HG02970 (cell line): Measurements from ENCODE around the gene LORICRIN.

Experiments used
- ATAC-seq: cut with Tn5 transposase; IDR thresholded peaks from one replicate; pipeline ENCODE4 v1.9.1; 2021; ENCODE audit warnings: mild to moderate bottlenecking, moderate library complexity, moderate number of reproducible peaks; ENCODE audit not compliant: unreplicated experiment, low FRiP score

LORICRIN gene

GRCh38 chr1:153293851-153294250 is 34.4 kb downstream of the LORICRIN start:
- no peak for ATAC-seq

DNA sequence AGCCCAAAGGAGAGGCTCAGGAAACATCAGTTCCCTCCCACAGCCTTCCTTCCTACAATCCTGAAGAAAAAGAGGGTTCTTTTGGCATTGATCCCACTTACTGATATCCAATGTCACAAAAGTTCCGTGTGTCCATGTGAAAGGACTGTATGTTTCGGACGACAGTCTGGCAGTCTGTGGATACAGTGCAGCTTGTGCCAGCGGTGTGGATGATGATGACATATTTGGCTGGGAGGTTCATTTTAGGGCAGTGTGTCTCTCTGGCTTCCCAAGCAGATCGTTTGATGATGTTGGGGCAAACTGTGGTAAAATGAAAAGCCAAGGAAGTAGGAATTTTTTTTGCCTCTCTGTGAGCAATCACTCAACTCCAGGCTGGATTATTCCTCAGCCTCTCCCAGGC is 42.8 kb downstream of the LORICRIN start:
- no peak for ATAC-seq

DNA sequence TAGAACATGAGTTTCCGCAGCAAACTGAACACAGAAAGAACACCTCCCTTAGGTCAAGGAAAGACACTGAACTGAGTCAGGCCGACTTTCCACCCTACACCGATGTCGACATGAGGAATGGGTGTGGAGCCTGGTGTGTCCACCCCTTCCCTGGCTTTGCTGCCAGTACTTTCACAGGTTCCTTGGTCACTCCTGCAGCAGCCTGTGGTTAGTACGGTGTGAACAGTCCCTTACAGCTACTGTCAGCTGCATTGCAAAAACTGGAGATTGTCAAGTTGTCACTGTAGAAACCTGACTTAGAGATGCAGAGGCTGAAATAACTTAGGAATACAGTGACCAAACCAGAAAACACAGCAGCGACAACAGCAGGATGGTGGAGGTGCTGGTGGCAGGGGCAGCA is 46.2 kb downstream of the LORICRIN start:
- ATAC-seq = no peak

- no peak for ATAC-seq
Observed at GRCh38 chr1:153306303-153307220, 47.1 kb downstream of the LORICRIN start.

DNA sequence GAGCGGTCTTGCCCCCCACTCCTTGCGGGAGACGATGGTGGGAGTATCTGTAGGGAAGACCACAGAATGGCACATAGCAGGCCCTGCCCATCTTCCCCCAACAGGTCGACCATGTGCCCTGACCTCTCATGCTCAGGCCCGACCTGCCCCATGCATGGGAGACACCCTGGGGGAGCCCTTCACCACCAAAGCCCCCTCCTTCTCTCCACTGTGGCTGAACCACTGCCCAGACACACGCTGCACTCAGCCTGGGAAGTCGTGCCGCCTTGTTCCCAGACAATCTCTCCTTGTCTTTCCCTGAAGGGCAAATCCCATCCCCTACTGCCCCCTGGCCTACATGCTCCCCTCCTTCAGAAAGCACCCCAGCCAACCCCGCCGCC is 47.7 kb downstream of the LORICRIN start:
- ATAC-seq = no peak

DNA sequence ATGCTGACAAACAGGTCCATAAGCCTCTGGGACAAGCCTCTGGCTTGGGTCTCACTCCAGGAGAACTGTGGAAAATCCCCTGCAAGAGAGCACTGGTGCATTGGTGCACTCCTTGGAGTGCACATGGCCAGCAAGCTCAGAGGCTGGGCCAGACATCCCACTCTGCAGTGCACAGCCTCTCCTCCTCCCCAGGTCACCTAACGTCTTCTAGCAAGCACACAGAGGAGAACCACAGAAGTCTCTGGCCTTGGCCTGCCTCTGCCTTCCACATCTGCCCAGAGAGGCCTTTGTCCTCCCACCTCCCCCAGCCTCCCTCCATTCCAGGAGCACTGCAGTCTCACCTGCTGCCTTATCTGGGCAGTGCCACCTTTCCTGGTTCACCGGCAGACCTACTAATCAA is 49.1 kb downstream of the LORICRIN start:
- no peak for ATAC-seq

DNA sequence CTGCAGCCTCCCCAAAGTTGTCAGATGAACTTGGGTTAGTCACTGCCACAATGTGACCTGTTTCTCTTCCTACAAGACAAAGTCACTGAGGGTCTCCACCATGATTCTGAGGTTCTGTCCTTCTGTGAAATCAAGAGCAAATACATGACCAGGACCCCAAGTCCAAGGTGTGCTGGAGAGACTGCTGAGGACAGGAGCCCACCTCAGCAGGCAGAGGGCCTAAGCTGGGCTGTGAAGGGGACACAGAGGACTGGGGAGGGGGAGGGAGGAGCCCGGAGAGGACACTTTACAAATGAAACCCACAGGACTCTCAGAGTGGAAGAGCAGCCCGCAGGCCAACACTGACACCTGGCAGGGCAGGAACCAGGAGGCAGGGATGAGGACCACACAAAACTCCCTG is 50.0 kb downstream of the LORICRIN start:
- no peak for ATAC-seq

GRCh38 chr1:153310526-153310925 is 51.0 kb downstream of the LORICRIN start:
- no peak for ATAC-seq
